ENCODE results near the gene CHAC1.
"Not testable (repeated sequence)": the region's sequence is repeated elsewhere in the genome, so short reads cannot be mapped to it uniquely, and the experiment has no call there.

The CHAC1 gene

GRCh38 chr15:40957041-40957555 lies 3.8 kb downstream of the CHAC1 start:
- DNase-seq (ENCODE audit: low spot score) = no peak

GRCh38 chr15:40957581-40958051 lies 4.3 kb downstream of the CHAC1 start:
- DNase-seq (ENCODE audit: low spot score) = no peak

GRCh38 chr15:40958146-40958545 lies 4.9 kb downstream of the CHAC1 start:
- DNase-seq (ENCODE audit: low spot score) = no peak

GRCh38 chr15:40958723-40959122 lies 5.5 kb downstream of the CHAC1 start:
- DNase-seq (ENCODE audit: low spot score) = no peak

GRCh38 chr15:40959331-40960141 lies 6.3 kb downstream of the CHAC1 start:
- no peak for DNase-seq (ENCODE audit: low spot score)

- DNase-seq (ENCODE audit: low spot score) = no peak
Measured at GRCh38 chr15:40960151-40960885, 7.0 kb downstream of the CHAC1 start.

- no peak for DNase-seq (ENCODE audit: low spot score)
Measured at GRCh38 chr15:40960925-40961324, 7.7 kb downstream of the CHAC1 start.

- not testable (repeated sequence) for DNase-seq (ENCODE audit: low spot score)
Measured at GRCh38 chr15:40961740-40962139, 8.5 kb downstream of the CHAC1 start.

GRCh38 chr15:40962317-40962716 lies 9.0 kb downstream of the CHAC1 start:
- not testable (repeated sequence) for DNase-seq (ENCODE audit: low spot score)

GRCh38 chr15:40963201-40963600 lies 9.9 kb downstream of the CHAC1 start:
- DNase-seq (ENCODE audit: low spot score) = no peak

- DNase-seq (ENCODE audit: low spot score) = no peak
Measured at GRCh38 chr15:40964006-40964405, 10.7 kb downstream of the CHAC1 start.

GRCh38 chr15:40964634-40965033 lies 11.4 kb downstream of the CHAC1 start:
- no peak for DNase-seq (ENCODE audit: low spot score)

- DNase-seq (ENCODE audit: low spot score) = no peak
Measured at GRCh38 chr15:40968290-40969085, 15.2 kb downstream of the CHAC1 start.

- DNase-seq (ENCODE audit: low spot score) = no peak
Measured at GRCh38 chr15:40969363-40969762, 16.1 kb downstream of the CHAC1 start.

GRCh38 chr15:40974879-40975278 lies 21.6 kb downstream of the CHAC1 start:
- no peak for DNase-seq (ENCODE audit: low spot score)

GRCh38 chr15:40976819-40977218 lies 23.5 kb downstream of the CHAC1 start:
- DNase-seq (ENCODE audit: low spot score) = no peak

GRCh38 chr15:40978141-40978540 lies 24.9 kb downstream of the CHAC1 start:
- DNase-seq (ENCODE audit: low spot score) = no peak

GRCh38 chr15:40978562-40978961 lies 25.3 kb downstream of the CHAC1 start:
- DNase-seq (ENCODE audit: low spot score) = no peak

- no peak for DNase-seq (ENCODE audit: low spot score)
Measured at GRCh38 chr15:40981186-40981585, 27.9 kb downstream of the CHAC1 start.

GRCh38 chr15:40982855-40983254 lies 29.6 kb downstream of the CHAC1 start:
- peak; percentile 71 for DNase-seq (ENCODE audit: low spot score)

- no peak for DNase-seq (ENCODE audit: low spot score)
Measured at GRCh38 chr15:40984406-40984805, 31.1 kb downstream of the CHAC1 start.

- DNase-seq (ENCODE audit: low spot score) = peak; percentile 69
Measured at GRCh38 chr15:40984964-40985363, 31.7 kb downstream of the CHAC1 start.

All from GM03348 (cell line).